ENCODE measurements around the gene MTA2.
A peak's percentile ranks its signal among the peaks of the same experiment; 100 is the strongest.

DNA sequence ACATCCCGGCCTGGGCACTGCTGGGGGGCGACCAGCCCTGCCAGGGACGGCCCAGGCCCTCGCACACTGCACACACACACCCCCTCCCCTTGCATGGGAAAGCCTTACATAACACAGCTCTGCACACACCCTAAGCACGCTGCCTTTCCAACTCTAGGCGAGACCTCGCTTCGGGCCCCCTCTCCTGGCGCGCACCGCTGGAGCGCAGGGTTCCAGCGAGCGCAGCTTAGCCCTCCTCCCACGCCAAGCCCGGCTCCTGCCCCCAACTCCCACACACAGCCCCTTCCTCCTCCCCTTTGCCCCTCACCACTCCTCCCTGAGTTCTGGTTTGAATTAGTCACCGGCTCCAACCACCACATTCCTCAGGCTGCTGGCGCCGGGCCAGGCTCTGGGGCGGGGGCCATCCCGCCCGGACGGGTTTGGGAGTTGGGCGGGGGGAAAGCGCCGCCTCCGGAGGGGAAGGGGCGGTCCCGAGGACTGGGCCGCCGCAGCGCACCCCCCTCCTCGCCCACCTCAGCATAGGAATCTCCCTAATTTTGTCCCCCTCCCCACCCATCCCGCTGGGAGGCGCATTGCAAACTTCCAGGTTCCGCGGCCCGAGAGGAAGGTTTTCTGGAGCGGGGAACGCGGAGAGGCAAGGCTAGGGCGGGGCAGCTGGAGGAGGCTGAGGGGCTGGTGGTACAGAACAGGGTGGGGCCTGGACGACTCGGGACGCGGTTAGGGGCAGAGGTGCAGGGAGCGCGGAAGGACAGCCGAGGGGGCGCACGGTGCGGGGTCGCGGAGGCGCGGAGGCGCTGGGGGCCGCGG, 56.0 kb downstream of the MTA2 start:
- peak in 2 of 4 experiments; percentile 3 to 30 for TF ChIP-seq CTCF (IDR thresholded peaks at IDR 0.05)
- TF ChIP-seq POLR2AphosphoS5 (IDR thresholded peaks at IDR 0.05) = peak; percentile 93
- TF ChIP-seq POLR2A (IDR thresholded peaks at IDR 0.05) = peak; percentile 63
